ENCODE measurements around the gene ALMS1. TPM values are rescaled to one million over a fixed set of nuclear protein-coding genes. Genes with fewer than 3 reads are reported as not detected.
"Not testable (repeated sequence)": the region's sequence is repeated elsewhere in the genome, so short reads cannot be mapped to it uniquely, and the experiment has no call there.

The ALMS1 gene
- total and polyA plus RNA-seq, 2 experiments from 2014 or later = 4.6 to 14.5 TPM

- H3K9me2 ChIP-seq (replicated peaks; ENCODE audit: insufficient read depth) = no peaks in the 10 kb centered on the region
- DNase-seq (ENCODE audit: low spot score) = no peak
- H4K20me1 ChIP-seq (ENCODE audit: insufficient read depth, poor library complexity, severe bottlenecking) = no peaks in the 10 kb centered on the region
- no peaks in the 10 kb centered on the region for H3K9me3 ChIP-seq (ENCODE audit: low read depth)
- H3K79me2 ChIP-seq = no peaks in the 10 kb centered on the region
- no peaks in the 10 kb centered on the region for H3K4me1 ChIP-seq (ENCODE audit: insufficient read depth)
- H3K27ac ChIP-seq = no peak overlapping the region
- 93% methylated on average over 2 of the region's 2 CpGs for WGBS (ENCODE audit: low lambda C conversion rate, missing lambda C conversion rate)
- TF ChIP-seq EZH2 (IDR thresholded peaks at IDR 0.05; ENCODE audit: borderline replicate concordance) (no peak), EZH2phosphoT487 (IDR thresholded peaks at IDR 0.05; ENCODE audit: low read depth, severe bottlenecking, unreplicated experiment) (no peak), CTCF (IDR thresholded peaks at IDR 0.05; ENCODE audit: poor library complexity) (no peak)
- no peak overlapping the region for H3K4me3 ChIP-seq
- H3K27me3 ChIP-seq = no peaks in the 10 kb centered on the region
- H3K36me3 ChIP-seq (replicated peaks; ENCODE audit: insufficient read depth, low read depth) = no peaks in the 10 kb centered on the region
- no peak overlapping the region for H2AFZ ChIP-seq
- H3K4me2 ChIP-seq = no peak overlapping the region
Measured at GRCh38 chr2:73503992-73504570, 118.4 kb downstream of the ALMS1 start.

- not testable (repeated sequence) for H3K4me3 ChIP-seq; H3K36me3 ChIP-seq (replicated peaks; ENCODE audit: insufficient read depth, low read depth); DNase-seq (ENCODE audit: low spot score); H3K27me3 ChIP-seq; H3K27ac ChIP-seq; H3K9me3 ChIP-seq (ENCODE audit: low read depth); H3K9me2 ChIP-seq (replicated peaks; ENCODE audit: insufficient read depth); H2AFZ ChIP-seq; H3K4me2 ChIP-seq; H3K4me1 ChIP-seq (ENCODE audit: insufficient read depth); H4K20me1 ChIP-seq (ENCODE audit: insufficient read depth, poor library complexity, severe bottlenecking); H3K79me2 ChIP-seq
- 94% methylated on average over 2 of the region's 2 CpGs for WGBS (ENCODE audit: low lambda C conversion rate, missing lambda C conversion rate)
Measured at GRCh38 chr2:73504850-73505249, 119.2 kb downstream of the ALMS1 start.

GRCh38 chr2:73510470-73510869 lies 124.8 kb downstream of the ALMS1 start:
- H4K20me1 ChIP-seq (ENCODE audit: insufficient read depth, poor library complexity, severe bottlenecking); H2AFZ ChIP-seq; H3K27ac ChIP-seq; H3K4me2 ChIP-seq; H3K9me2 ChIP-seq (replicated peaks; ENCODE audit: insufficient read depth); H3K27me3 ChIP-seq; H3K9me3 ChIP-seq (ENCODE audit: low read depth); H3K4me3 ChIP-seq; H3K79me2 ChIP-seq; H3K4me1 ChIP-seq (ENCODE audit: insufficient read depth); DNase-seq (ENCODE audit: low spot score); H3K36me3 ChIP-seq (replicated peaks; ENCODE audit: insufficient read depth, low read depth): not testable (repeated sequence)
- WGBS (ENCODE audit: low lambda C conversion rate, missing lambda C conversion rate) = 84% methylated on average over 5 of the region's 5 CpGs

GRCh38 chr2:73516033-73516432 lies 130.4 kb downstream of the ALMS1 start:
- H2AFZ ChIP-seq = no peak overlapping the region
- no peak overlapping the region for H3K4me2 ChIP-seq
- no peaks in the 10 kb centered on the region for H3K4me1 ChIP-seq (ENCODE audit: insufficient read depth)
- no peak for TF ChIP-seq CTCF (IDR thresholded peaks at IDR 0.05; ENCODE audit: poor library complexity)
- TF ChIP-seq EZH2phosphoT487 (IDR thresholded peaks at IDR 0.05; ENCODE audit: low read depth, severe bottlenecking, unreplicated experiment) = no peak
- TF ChIP-seq EZH2 (IDR thresholded peaks at IDR 0.05; ENCODE audit: borderline replicate concordance) = no peak
- H3K36me3 ChIP-seq (replicated peaks; ENCODE audit: insufficient read depth, low read depth) = no peaks in the 10 kb centered on the region
- H3K9me3 ChIP-seq (ENCODE audit: low read depth) = no peaks in the 10 kb centered on the region
- no peaks in the 10 kb centered on the region for H3K79me2 ChIP-seq
- H3K27me3 ChIP-seq = no peaks in the 10 kb centered on the region
- WGBS (ENCODE audit: low lambda C conversion rate, missing lambda C conversion rate) = 97% methylated on average over 1 of the region's 1 CpG
- no peak overlapping the region for H3K4me3 ChIP-seq
- no peaks in the 10 kb centered on the region for H3K9me2 ChIP-seq (replicated peaks; ENCODE audit: insufficient read depth)
- DNase-seq (ENCODE audit: low spot score) = no peak
- no peak overlapping the region for H3K27ac ChIP-seq
- H4K20me1 ChIP-seq (ENCODE audit: insufficient read depth, poor library complexity, severe bottlenecking) = no peaks in the 10 kb centered on the region

All from hepatocyte (in vitro differentiated cells).